ENCODE measurements around the gene MASTL.

- TF ChIP-seq CTCF (IDR thresholded peaks at IDR 0.05) (no peak), EZH2 (IDR thresholded peaks at IDR 0.05; ENCODE audit: borderline replicate concordance, insufficient read depth, low read depth, low read length, poor library complexity, severe bottlenecking) (no peak)
These were observed 52.2 kb downstream of the MASTL start for GRCh38 chr10:27207350-27207749.
